ENCODE measurements around the gene CAPN8.

CAPN8 gene

DNA sequence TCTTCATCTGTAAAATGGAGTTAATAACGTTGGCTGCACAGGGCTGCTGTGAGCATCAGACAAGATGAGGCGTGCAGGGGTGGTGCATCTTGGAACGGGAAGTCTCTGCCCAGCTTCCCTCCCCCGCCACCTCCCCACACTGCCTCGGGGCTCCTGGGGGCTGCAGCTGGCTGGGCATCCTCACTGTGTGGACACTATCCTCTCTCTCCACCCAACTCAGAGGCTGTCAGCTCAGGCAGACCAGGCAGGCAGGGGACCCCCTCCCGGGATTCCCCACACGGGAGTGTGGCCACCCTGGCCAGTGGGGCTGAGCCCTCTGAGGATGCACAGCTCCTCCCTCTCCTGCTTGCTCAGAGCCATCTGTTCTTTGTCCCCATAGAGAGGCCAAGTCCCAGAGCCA lies 149.6 kb downstream of the CAPN8 start:
- Histone ChIP-seq H3K36me3 (no peaks in the 10 kb centered on the region), H3K27me3 (ENCODE audit: insufficient read depth, low read depth, severe bottlenecking) (no peaks in the 10 kb centered on the region), H3K4me3 (ENCODE audit: low read depth, low read length) (peak overlapping the region; percentile 19; the same call in 1 of the 2 replicates), H3K9me3 (ENCODE audit: severe bottlenecking) (no peaks in the 10 kb centered on the region), H3K27ac (no peak overlapping the region)
- TF ChIP-seq, protein P1, sequence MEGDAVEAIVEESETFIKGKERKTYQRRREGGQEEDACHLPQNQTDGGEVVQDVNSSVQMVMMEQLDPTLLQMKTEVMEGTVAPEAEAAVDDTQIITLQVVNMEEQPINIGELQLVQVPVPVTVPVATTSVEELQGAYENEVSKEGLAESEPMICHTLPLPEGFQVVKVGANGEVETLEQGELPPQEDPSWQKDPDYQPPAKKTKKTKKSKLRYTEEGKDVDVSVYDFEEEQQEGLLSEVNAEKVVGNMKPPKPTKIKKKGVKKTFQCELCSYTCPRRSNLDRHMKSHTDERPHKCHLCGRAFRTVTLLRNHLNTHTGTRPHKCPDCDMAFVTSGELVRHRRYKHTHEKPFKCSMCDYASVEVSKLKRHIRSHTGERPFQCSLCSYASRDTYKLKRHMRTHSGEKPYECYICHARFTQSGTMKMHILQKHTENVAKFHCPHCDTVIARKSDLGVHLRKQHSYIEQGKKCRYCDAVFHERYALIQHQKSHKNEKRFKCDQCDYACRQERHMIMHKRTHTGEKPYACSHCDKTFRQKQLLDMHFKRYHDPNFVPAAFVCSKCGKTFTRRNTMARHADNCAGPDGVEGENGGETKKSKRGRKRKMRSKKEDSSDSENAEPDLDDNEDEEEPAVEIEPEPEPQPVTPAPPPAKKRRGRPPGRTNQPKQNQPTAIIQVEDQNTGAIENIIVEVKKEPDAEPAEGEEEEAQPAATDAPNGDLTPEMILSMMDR (IDR thresholded peaks at IDR 0.05; ENCODE audit: low read depth, low read length), result no peak
- peak; percentile 28 for DNase-seq

DNA sequence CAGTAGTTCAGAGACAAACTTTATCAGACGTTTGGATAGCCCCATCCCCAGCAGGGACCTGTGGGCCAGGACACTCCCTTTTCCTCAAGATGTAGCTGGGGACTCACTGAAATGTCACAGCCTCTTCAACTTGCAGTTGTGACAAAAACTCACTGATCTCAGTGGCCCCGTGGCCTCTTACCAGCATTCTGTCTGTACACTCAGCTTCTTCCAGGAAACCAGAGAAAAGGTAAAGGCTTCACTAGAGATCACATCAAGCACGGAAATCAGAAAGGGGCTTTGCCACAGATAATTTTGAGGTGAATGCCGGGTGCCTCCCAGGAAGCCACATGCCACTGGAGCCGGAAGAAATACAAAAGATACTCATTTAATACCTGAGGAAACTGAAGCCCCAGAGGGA lies 150.1 kb downstream of the CAPN8 start:
- H3K27me3 ChIP-seq (ENCODE audit: insufficient read depth, low read depth, severe bottlenecking), result no peaks in the 10 kb centered on the region
- no peak for DNase-seq
- no peak overlapping the region for H3K27ac ChIP-seq
- TF ChIP-seq, protein P1 (IDR thresholded peaks at IDR 0.05; ENCODE audit: low read depth, low read length), result no peak
- no peaks in the 10 kb centered on the region for H3K36me3 ChIP-seq
- H3K9me3 ChIP-seq (ENCODE audit: severe bottlenecking), result no peaks in the 10 kb centered on the region
- no peak overlapping the region for H3K4me3 ChIP-seq (ENCODE audit: low read depth, low read length)

DNA sequence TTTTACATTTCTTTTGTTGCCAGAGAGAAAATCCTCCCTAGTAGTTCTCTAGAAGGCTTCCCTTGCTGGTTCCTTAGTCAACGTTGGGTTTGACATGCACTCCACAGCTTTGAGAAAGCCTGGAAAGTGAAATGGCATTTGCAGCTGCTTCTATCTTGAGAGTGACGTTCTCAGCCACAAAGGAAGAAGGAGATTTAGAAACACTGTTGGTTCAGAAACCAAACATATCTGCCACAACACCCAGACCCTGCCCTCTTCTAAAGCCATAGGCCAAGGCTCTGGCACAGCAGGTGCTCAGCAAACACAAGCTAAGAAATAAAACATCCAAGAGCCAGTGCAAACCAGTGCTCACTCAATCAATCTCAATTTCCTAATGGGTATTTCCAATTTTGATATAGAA lies 150.9 kb downstream of the CAPN8 start:
- Histone ChIP-seq H3K27me3 (ENCODE audit: insufficient read depth, low read depth, severe bottlenecking) (no peaks in the 10 kb centered on the region), H3K4me3 (ENCODE audit: low read depth, low read length) (no peak overlapping the region), H3K27ac (no peak overlapping the region), H3K9me3 (ENCODE audit: severe bottlenecking) (no peaks in the 10 kb centered on the region), H3K36me3 (no peaks in the 10 kb centered on the region)
- TF ChIP-seq, protein P1 (IDR thresholded peaks at IDR 0.05; ENCODE audit: low read depth, low read length), result no peak
- DNase-seq, result no peak

DNA sequence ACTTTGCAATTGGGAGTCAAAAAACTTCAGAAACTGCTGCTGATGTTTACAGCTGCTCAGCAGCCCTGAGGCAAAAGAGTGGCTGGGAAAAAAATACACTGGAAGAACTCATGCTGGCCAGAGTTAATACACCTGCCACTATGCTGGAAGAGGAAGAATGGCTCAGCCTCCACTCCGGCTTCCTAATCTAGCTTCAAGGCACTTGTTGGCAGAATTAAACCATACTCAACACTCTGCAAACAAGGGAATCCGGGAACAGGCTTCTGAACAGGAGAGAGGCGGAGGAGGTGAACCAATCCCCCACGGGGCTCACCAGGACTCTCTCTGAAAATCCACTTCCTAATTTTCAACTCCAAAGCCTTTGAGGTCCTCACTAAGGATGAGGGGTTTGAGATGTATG lies 152.2 kb downstream of the CAPN8 start:
- H3K4me3 ChIP-seq (ENCODE audit: low read depth, low read length), result no peak overlapping the region
- no peaks in the 10 kb centered on the region for H3K36me3 ChIP-seq
- TF ChIP-seq, protein P1 (IDR thresholded peaks at IDR 0.05; ENCODE audit: low read depth, low read length), result no peak
- no peaks in the 10 kb centered on the region for H3K27me3 ChIP-seq (ENCODE audit: insufficient read depth, low read depth, severe bottlenecking)
- no peak overlapping the region for H3K27ac ChIP-seq
- DNase-seq, result no peak
- H3K9me3 ChIP-seq (ENCODE audit: severe bottlenecking), result no peaks in the 10 kb centered on the region

DNA sequence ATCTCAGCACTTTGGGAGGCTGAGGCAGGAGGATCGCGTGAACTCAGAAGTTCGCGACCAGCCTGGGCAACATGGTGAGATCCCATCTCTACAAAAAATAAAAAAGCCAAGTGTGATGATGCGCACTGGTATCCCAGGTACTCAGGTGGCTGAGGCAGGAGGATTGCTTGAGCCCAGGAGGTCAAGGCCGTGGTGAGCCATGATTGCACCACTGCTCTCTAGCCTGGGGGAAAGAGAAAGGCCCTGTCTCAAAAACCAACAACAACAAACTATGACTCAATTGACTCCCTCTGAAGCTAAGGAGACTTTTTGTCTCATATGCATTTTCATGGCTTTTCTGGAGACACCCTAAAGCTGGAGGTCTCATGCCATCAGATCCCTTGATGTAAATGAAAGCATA lies 153.4 kb downstream of the CAPN8 start:
- TF ChIP-seq, protein P1 (IDR thresholded peaks at IDR 0.05; ENCODE audit: low read depth, low read length), result no peak
- Histone ChIP-seq H3K27ac (no peak overlapping the region), H3K4me3 (ENCODE audit: low read depth, low read length) (no peak overlapping the region), H3K9me3 (ENCODE audit: severe bottlenecking) (no peaks in the 10 kb centered on the region), H3K27me3 (ENCODE audit: insufficient read depth, low read depth, severe bottlenecking) (no peaks in the 10 kb centered on the region), H3K36me3 (no peaks in the 10 kb centered on the region)
- no peak for DNase-seq

DNA sequence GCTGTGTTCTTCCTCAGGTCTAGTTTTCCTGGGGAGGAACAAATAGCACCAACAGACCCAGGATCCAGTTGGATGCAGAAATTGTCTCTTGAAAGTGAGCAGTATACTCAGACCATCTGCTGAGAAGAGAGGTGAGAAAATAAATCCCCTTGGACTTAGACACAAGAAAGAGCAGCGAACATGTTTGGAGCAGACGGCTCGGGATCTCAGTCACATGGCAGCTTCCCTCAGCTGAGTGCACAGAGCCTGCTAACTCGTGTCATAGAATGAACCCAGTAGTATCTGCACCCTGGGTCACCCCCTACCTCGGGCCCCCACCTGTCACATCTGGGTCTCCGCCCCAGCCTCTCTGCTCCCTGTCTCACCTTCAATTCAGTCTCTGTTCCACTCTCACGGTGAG lies 156.7 kb downstream of the CAPN8 start:
- TF ChIP-seq, protein P1 (IDR thresholded peaks at IDR 0.05; ENCODE audit: low read depth, low read length), result no peak
- H3K27me3 ChIP-seq (ENCODE audit: insufficient read depth, low read depth, severe bottlenecking), result no peaks in the 10 kb centered on the region

More for the DNA sequence above, 156.7 kb downstream of the CAPN8 start:
- no peak overlapping the region for H3K4me3 ChIP-seq (ENCODE audit: low read depth, low read length)
- no peaks in the 10 kb centered on the region for H3K36me3 ChIP-seq
- no peak overlapping the region for H3K27ac ChIP-seq
- H3K9me3 ChIP-seq (ENCODE audit: severe bottlenecking), result no peaks in the 10 kb centered on the region
- DNase-seq, result peak; percentile 13

Measured in WERI-Rb-1 (cell line).